HEK293T (cell line): ENCODE results near the gene LAMA5.

Experiments used
- CTCF ChIA-PET: fragments of 350-600 bp; formaldehyde crosslinking; extraction: SDS; loops from one replicate; lab custom pipeline; 2021; ENCODE audit warnings: antibody characterized with exemption, inconsistent platforms; lab: Yijun Ruan, JAX
- POLR2A ChIA-PET: fragments of 350-600 bp; formaldehyde crosslinking; extraction: SDS; loops from one replicate; lab custom pipeline; 2020; ENCODE audit warnings: antibody characterized with exemption, inconsistent platforms; lab: Yijun Ruan, JAX
- DNase-seq: peaks from one replicate; pipeline ENCODE4 v3.0.0; 2012; ENCODE audit warnings: mixed read lengths; ENCODE audit errors: extremely low spot score
- ARNT ChIP-seq: fragments of 450-650 bp; IDR thresholded peaks from 2 replicates; pipeline ENCODE4 v1.6.1; 2017; ENCODE audit warnings: mild to moderate bottlenecking
- BHLHE40 ChIP-seq: fragments of 450-650 bp; IDR thresholded peaks from 2 replicates; pipeline ENCODE4 v1.6.1; 2016; ENCODE audit warnings: mild to moderate bottlenecking, moderate library complexity, borderline replicate concordance
- CTBP1 ChIP-seq: fragments of 450-650 bp; IDR thresholded peaks from 2 replicates; pipeline ENCODE4 v1.6.1; 2016; ENCODE audit warnings: borderline replicate concordance
- ELF4 ChIP-seq: fragments of 450-650 bp; IDR thresholded peaks from 2 replicates; pipeline ENCODE4 v1.6.1; 2017; ENCODE audit warnings: antibody characterized with exemption
- FOXA1 ChIP-seq: fragments of 450-650 bp; IDR thresholded peaks from 2 replicates; pipeline ENCODE4 v1.6.1; 2016; ENCODE audit warnings: mild to moderate bottlenecking
- FOXK2 ChIP-seq: fragments of 450-650 bp; IDR thresholded peaks from 2 replicates; pipeline ENCODE4 v1.6.1; 2016; ENCODE audit warnings: mild to moderate bottlenecking
- FOXM1 ChIP-seq: fragments of 450-650 bp; IDR thresholded peaks from 2 replicates; pipeline ENCODE4 v1.6.1; 2017; ENCODE audit warnings: mild to moderate bottlenecking, borderline replicate concordance
- HDGF ChIP-seq: fragments of 450-650 bp; IDR thresholded peaks from 2 replicates; pipeline ENCODE4 v1.6.1; 2017; ENCODE audit warnings: antibody characterized with exemption, borderline replicate concordance
- L3MBTL2 ChIP-seq: fragments of 450-650 bp; conservative IDR thresholded peaks from 2 replicates; pipeline ENCODE4 v1.6.1; 2016; ENCODE audit warnings: mild to moderate bottlenecking
- LEF1 ChIP-seq: fragments of 450-650 bp; IDR thresholded peaks from 2 replicates; pipeline ENCODE4 v1.6.1; 2017; ENCODE audit warnings: mild to moderate bottlenecking, borderline replicate concordance
- NFRKB ChIP-seq: fragments of 450-650 bp; IDR thresholded peaks from 2 replicates; pipeline ENCODE4 v1.6.1; 2016; ENCODE audit warnings: mild to moderate bottlenecking, moderate library complexity
- PKNOX1 ChIP-seq: fragments of 450-650 bp; IDR thresholded peaks from 2 replicates; pipeline ENCODE4 v1.6.1; 2016
- SP1 ChIP-seq: fragments of 450-650 bp; IDR thresholded peaks from 2 replicates; pipeline ENCODE4 v1.6.1; 2017
- SUZ12 ChIP-seq: fragments of 450-650 bp; IDR thresholded peaks from 2 replicates; pipeline ENCODE4 v1.6.1; 2016; ENCODE audit warnings: mild to moderate bottlenecking
- TARDBP ChIP-seq: fragments of 450-650 bp; IDR thresholded peaks from 2 replicates; pipeline ENCODE4 v1.6.1; 2016
- ZNF384 ChIP-seq: fragments of 450-650 bp; IDR thresholded peaks from 2 replicates; pipeline ENCODE4 v1.6.1; 2016

The LAMA5 gene

DNA sequence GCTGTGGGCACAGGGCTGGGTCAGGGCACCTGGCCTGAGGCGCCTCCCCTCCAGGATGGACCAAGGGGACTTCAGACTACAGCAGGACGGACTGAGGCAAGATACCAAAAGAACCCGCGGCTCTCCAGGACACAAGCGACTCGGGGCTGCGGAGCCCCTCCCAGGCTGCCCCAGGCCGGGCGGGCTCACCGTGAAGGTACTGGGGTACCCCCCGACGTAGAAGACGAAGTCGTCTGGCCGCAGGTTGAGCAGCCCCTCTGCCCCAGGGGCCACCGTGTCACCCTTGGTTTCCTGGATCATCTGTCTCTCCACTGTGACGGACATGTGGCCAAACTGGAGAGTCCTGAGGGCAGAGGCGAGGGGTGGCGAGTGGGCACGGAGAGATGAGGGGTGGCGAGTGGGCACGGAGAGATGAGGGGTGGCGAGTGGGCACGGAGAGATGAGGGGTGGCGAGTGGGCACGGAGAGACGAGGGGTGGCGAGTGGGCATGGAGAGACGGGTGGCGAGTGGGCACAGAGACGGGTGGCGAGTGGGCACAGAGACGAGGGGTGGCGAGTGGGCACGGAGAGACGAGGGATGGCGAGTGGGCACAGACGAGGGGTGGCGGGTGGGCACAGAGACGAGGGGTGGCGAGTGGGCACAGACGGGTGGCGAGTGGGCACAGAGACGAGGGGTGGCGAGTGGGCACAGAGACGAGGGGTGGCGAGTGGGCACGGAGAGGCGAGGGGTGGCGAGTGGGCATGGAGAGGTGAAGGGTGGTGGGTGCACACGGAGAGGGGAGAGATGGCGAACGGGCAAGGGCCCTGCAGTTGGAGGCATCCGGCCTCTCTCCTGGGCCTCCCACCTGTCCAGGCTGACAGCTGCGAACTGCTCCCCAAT is 53.4 kb downstream of the LAMA5 start:
- DNase-seq: no peak
- ChIA-PET POLR2A (no interaction called here), CTCF (no interaction called here)
- TF ChIP-seq ARNT (no peak), ZNF384 (no peak), BHLHE40 (no peak), ELF4 (no peak), FOXM1 (no peak), TARDBP (no peak), CTBP1 (no peak), NFRKB (no peak), FOXK2 (no peak), SUZ12 (no peak), HDGF (no peak), SP1 (no peak), LEF1 (no peak), PKNOX1 (no peak), L3MBTL2 (no peak), FOXA1 (no peak)

DNA sequence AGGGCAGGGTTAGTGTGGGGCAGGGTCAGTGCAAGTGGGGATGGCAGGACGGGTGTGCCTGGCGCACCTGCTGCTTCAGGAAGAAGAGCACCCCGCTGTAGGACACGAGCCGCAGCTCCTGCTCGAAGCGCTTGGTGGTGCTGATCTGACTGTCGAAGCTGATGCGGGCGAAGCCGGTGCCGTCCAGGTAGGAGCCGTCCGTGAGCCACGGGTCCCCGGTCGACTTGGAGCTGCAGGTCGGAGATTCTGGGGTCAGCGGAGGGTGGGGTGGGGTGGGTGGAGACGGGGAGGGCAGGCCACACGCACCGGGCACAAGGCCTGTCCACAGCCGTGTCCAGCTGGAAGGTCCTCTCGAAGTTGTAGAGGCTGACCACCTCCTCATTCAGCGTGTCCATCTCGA is 54.1 kb downstream of the LAMA5 start:
- DNase-seq: no peak
- CTCF ChIA-PET: no interaction called here
- POLR2A ChIA-PET: no interaction called here
- TF ChIP-seq PKNOX1 (no peak), CTBP1 (no peak), FOXM1 (no peak), FOXA1 (no peak), ZNF384 (no peak), SUZ12 (no peak), TARDBP (no peak), NFRKB (no peak), FOXK2 (no peak), L3MBTL2 (no peak), SP1 (no peak)

- no peak for TF ChIP-seq FOXK2
- TF ChIP-seq PKNOX1: no peak
- TF ChIP-seq CTBP1: no peak
- POLR2A ChIA-PET: no interaction called here
- DNase-seq: no peak
- CTCF ChIA-PET: no interaction called here
Measured at GRCh38 chr20:62312662-62312977, 54.5 kb downstream of the LAMA5 start.

GRCh38 chr20:62311832-62312661 is 55.1 kb downstream of the LAMA5 start:
- CTCF ChIA-PET: no interaction called here
- DNase-seq: no peak
- TF ChIP-seq TARDBP (no peak), PKNOX1 (no peak), LEF1 (no peak), ZNF384 (no peak), ARNT (no peak), L3MBTL2 (no peak), SUZ12 (no peak), FOXM1 (no peak), FOXA1 (no peak)
- POLR2A ChIA-PET: no interaction called here

- TF ChIP-seq ZNF384 (no peak), LEF1 (no peak), SUZ12 (no peak)
- POLR2A ChIA-PET: no interaction called here
- DNase-seq: no peak
- CTCF ChIA-PET: no interaction called here
Measured at GRCh38 chr20:62311150-62311549, 56.0 kb downstream of the LAMA5 start.

DNA sequence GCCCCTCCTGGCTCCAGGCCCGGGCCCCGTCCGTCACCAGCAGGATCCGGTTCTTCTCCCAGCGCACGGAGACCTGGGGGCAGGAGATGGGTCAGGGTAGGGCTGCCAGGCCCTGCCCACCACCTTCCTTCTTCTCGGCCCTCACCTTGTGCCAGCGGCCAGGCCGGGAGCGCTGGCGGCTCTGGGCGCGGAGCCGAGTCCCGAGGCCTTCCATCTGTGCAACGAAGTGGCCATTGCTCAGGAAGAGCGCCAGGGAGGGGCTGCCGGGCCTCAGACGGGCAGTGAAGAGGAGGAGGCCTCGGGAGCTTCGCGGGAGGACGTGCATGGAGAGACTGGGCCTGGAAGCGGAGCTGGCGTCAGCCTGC is 56.4 kb downstream of the LAMA5 start:
- TF ChIP-seq FOXM1: no peak
- TF ChIP-seq FOXK2: no peak
- CTCF ChIA-PET: no interaction called here
- POLR2A ChIA-PET: no interaction called here
- no peak for DNase-seq
